VCaP (cell line): ENCODE data around the gene COL27A1.

Experiments used
- H3K27ac ChIP-seq: fragments of 450-650 bp; 2 replicates; pipeline ENCODE4 v1.5.1; 2017
- CTCF ChIP-seq: fragments of 450-650 bp; conservative IDR thresholded peaks from 2 replicates; pipeline ENCODE4 v1.5.1; 2017; ENCODE audit warnings: mild to moderate bottlenecking, moderate library complexity

The COL27A1 gene

GRCh38 chr9:114151426-114151956 is 3.8 kb upstream of the COL27A1 start:
- no peak for TF ChIP-seq CTCF
- H3K27ac ChIP-seq, result no peak overlapping the region

GRCh38 chr9:114153761-114154599 is 1.4 kb upstream of the COL27A1 start:
- TF ChIP-seq CTCF, result peak; percentile 66
- H3K27ac ChIP-seq, result no peak overlapping the region; the same call in 1 of the 2 replicates

GRCh38 chr9:114154600-114155102 is 686 bp upstream of the COL27A1 start:
- TF ChIP-seq CTCF, result no peak
- H3K27ac ChIP-seq, result no peak overlapping the region

GRCh38 chr9:114155995-114156656 is 789 bp downstream of the COL27A1 start:
- peak overlapping the region; percentile 61; the same call in 1 of the 2 replicates for H3K27ac ChIP-seq
- no peak for TF ChIP-seq CTCF

- TF ChIP-seq CTCF, result no peak
- H3K27ac ChIP-seq, result no peak overlapping the region
Measured at GRCh38 chr9:114156657-114157421, 1.5 kb downstream of the COL27A1 start.

DNA sequence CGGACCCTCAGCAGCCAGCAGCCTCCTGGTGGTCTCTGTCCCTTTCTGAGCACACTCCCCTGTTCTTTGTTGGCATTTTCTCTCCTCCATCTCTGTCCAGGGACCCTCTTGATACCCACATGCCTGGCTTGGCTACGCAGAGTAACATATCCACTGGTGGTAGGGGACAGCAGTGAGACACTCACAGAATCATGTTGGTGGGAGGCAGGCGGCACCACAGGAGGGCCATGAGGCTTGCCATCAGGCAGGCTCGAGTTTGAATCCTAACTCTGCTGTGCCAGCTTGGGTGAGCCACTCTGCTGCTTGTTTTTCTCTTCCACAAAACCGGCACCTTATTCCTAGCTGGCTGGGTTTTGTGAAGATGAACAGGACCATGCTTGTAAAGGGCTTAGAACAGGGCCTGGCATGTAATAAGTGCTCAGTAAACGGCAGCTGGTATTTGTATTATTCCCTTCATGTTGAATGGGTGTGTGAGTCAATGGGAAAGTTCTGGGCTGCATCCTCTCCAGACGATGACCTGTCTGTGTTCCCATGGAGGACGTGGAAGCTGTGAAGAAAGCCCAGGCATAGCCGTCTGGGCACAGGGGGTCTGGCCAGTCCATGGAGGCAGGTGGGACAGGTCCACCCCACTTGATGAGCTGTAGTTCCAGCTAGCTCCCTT is 2.3 kb downstream of the COL27A1 start:
- H3K27ac ChIP-seq, result no peak overlapping the region
- no peak for TF ChIP-seq CTCF
